Activated T-helper 17 cell treated with anti-CD3 and anti-CD28 coated beads, Interleukin-2, amount 50 U/mL, for 72 hours (primary cell): Measurements from ENCODE around the gene YJEFN3. TPM values are rescaled to one million over a fixed set of nuclear protein-coding genes. Genes with fewer than 3 reads are reported as not detected.
A peak's percentile ranks its signal among the peaks of the same experiment; 100 is the strongest.

Source experiments
- ATAC-seq: fragments of 150-1000 bp; cut with Tn5 transposase; replicated peaks from 2 replicates; pipeline ENCODE4 v1.10.0; 2021; ENCODE audit warnings: mild to moderate bottlenecking, moderate library complexity
- H3K27ac Mint-ChIP-seq: one replicate; pipeline ENCODE4 v1.8.0; 2022; ENCODE audit warnings: mixed read lengths
- H3K27me3 Mint-ChIP-seq: one replicate; pipeline ENCODE4 v1.8.0; 2022; ENCODE audit warnings: mixed read lengths
- H3K36me3 Mint-ChIP-seq: one replicate; pipeline ENCODE4 v1.8.0; 2022; ENCODE audit warnings: low read depth, mild to moderate bottlenecking, mixed read lengths
- H3K4me1 Mint-ChIP-seq: one replicate; pipeline ENCODE4 v1.8.0; 2022; ENCODE audit warnings: mixed read lengths
- H3K4me3 Mint-ChIP-seq: one replicate; pipeline ENCODE4 v1.8.0; 2022; ENCODE audit warnings: mild to moderate bottlenecking, mixed read lengths
- H3K9me3 Mint-ChIP-seq: one replicate; pipeline ENCODE4 v1.8.0; 2022; ENCODE audit warnings: mixed read lengths
- total RNA-seq, 2 donors: library from RNA; stranded (reverse); gene quantifications; one replicate each; pipeline ENCODE4 v1.2.3, GENCODE V29; 2022

The YJEFN3 gene
- total RNA-seq, 2 donors from 2014 or later = 6.7 to 10.3 TPM

- H3K27ac Mint-ChIP-seq = no peak overlapping the region
- no peaks in the 10 kb centered on the region for H3K27me3 Mint-ChIP-seq
- peaks cover 4% of the 10 kb centered on the region for H3K4me1 Mint-ChIP-seq
- H3K4me3 Mint-ChIP-seq = no peak overlapping the region
- peaks cover 72% of the 10 kb centered on the region for H3K36me3 Mint-ChIP-seq
- ATAC-seq = no peak
- H3K9me3 Mint-ChIP-seq = no peaks in the 10 kb centered on the region
Observed at GRCh38 chr19:19505669-19506326, 22.9 kb upstream of the YJEFN3 start.

GRCh38 chr19:19506592-19506991, 22.1 kb upstream of the YJEFN3 start:
- Mint-ChIP-seq H3K4me1 (peaks cover 4% of the 10 kb centered on the region), H3K36me3 (peaks cover 64% of the 10 kb centered on the region), H3K27me3 (no peaks in the 10 kb centered on the region), H3K4me3 (no peak overlapping the region), H3K9me3 (no peaks in the 10 kb centered on the region), H3K27ac (no peak overlapping the region)
- no peak for ATAC-seq

GRCh38 chr19:19507354-19507753, 21.4 kb upstream of the YJEFN3 start:
- no peak for ATAC-seq
- H3K27ac Mint-ChIP-seq = no peak overlapping the region
- H3K36me3 Mint-ChIP-seq = peaks cover 56% of the 10 kb centered on the region
- no peak overlapping the region for H3K4me3 Mint-ChIP-seq
- no peaks in the 10 kb centered on the region for H3K9me3 Mint-ChIP-seq
- H3K4me1 Mint-ChIP-seq = peaks cover 4% of the 10 kb centered on the region
- H3K27me3 Mint-ChIP-seq = no peaks in the 10 kb centered on the region

GRCh38 chr19:19508217-19508616, 20.5 kb upstream of the YJEFN3 start:
- H3K4me1 Mint-ChIP-seq = peaks cover 2% of the 10 kb centered on the region
- no peak overlapping the region for H3K27ac Mint-ChIP-seq
- H3K36me3 Mint-ChIP-seq = peaks cover 48% of the 10 kb centered on the region
- H3K4me3 Mint-ChIP-seq = no peak overlapping the region
- ATAC-seq = no peak
- no peaks in the 10 kb centered on the region for H3K27me3 Mint-ChIP-seq
- H3K9me3 Mint-ChIP-seq = no peaks in the 10 kb centered on the region

- no peak for ATAC-seq
- Mint-ChIP-seq H3K27me3 (no peaks in the 10 kb centered on the region), H3K9me3 (no peaks in the 10 kb centered on the region), H3K4me1 (no peaks in the 10 kb centered on the region), H3K36me3 (peaks cover 26% of the 10 kb centered on the region), H3K27ac (no peak overlapping the region), H3K4me3 (no peak overlapping the region)
Observed at GRCh38 chr19:19510432-19510831, 18.3 kb upstream of the YJEFN3 start.

GRCh38 chr19:19513682-19514081, 15.0 kb upstream of the YJEFN3 start:
- no peak for ATAC-seq
- Mint-ChIP-seq H3K27ac (no peak overlapping the region), H3K27me3 (no peaks in the 10 kb centered on the region), H3K36me3 (peaks cover 5% of the 10 kb centered on the region), H3K4me1 (no peaks in the 10 kb centered on the region), H3K9me3 (no peaks in the 10 kb centered on the region), H3K4me3 (no peak overlapping the region)

GRCh38 chr19:19514215-19514657, 14.5 kb upstream of the YJEFN3 start:
- Mint-ChIP-seq H3K4me3 (no peak overlapping the region), H3K27me3 (no peaks in the 10 kb centered on the region)
- ATAC-seq = no peak

GRCh38 chr19:19514881-19515641, 13.7 kb upstream of the YJEFN3 start, which contains the start of gene TSSK6:
TSSK6 (minus strand) TSS chr19:19515548; CDS start chr19:19515427, 121 bp downstream.
- Mint-ChIP-seq H3K27ac (peak within 1 kb of the TSS; percentile 92), H3K4me1 (no peaks in the 10 kb centered on the region), H3K27me3 (no peaks in the 10 kb centered on the region), H3K4me3 (peak within 1 kb of the TSS; percentile 89), H3K36me3 (peaks cover 18% of the 10 kb centered on the region), H3K9me3 (no peaks in the 10 kb centered on the region)
- no peak for ATAC-seq

More at GRCh38 chr19:19514215-19514657, 14.5 kb upstream of the YJEFN3 start:
- H3K9me3 Mint-ChIP-seq = no peaks in the 10 kb centered on the region
- no peaks in the 10 kb centered on the region for H3K4me1 Mint-ChIP-seq
- H3K36me3 Mint-ChIP-seq = peaks cover 10% of the 10 kb centered on the region
- no peak overlapping the region for H3K27ac Mint-ChIP-seq

GRCh38 chr19:19515642-19516519, 12.8 kb upstream of the YJEFN3 start, which contains the start of gene NDUFA13:
NDUFA13 (plus strand) TSS chr19:19516225; CDS start chr19:19516239, 14 bp downstream.
- Mint-ChIP-seq H3K4me3 (peak within 1 kb of the TSS; percentile 89), H3K27me3 (no peaks in the 10 kb centered on the region), H3K27ac (peak within 1 kb of the TSS; percentile 92), H3K9me3 (no peaks in the 10 kb centered on the region), H3K36me3 (peaks cover 27% of the 10 kb centered on the region), H3K4me1 (peaks cover 3% of the 10 kb centered on the region)
- peak; percentile 96 for ATAC-seq

- H3K27ac Mint-ChIP-seq = peak overlapping the region; percentile 41
- H3K4me1 Mint-ChIP-seq = peaks cover 6% of the 10 kb centered on the region
- no peaks in the 10 kb centered on the region for H3K9me3 Mint-ChIP-seq
- peaks cover 34% of the 10 kb centered on the region for H3K36me3 Mint-ChIP-seq
- H3K4me3 Mint-ChIP-seq = peak overlapping the region; percentile 89
- H3K27me3 Mint-ChIP-seq = no peaks in the 10 kb centered on the region
- ATAC-seq = no peak
Observed at GRCh38 chr19:19517235-19517619, 11.5 kb upstream of the YJEFN3 start.

- no peak for ATAC-seq
- H3K9me3 Mint-ChIP-seq = no peaks in the 10 kb centered on the region
- peaks cover 64% of the 10 kb centered on the region for H3K36me3 Mint-ChIP-seq
- H3K27me3 Mint-ChIP-seq = no peaks in the 10 kb centered on the region
- H3K4me1 Mint-ChIP-seq = peaks cover 6% of the 10 kb centered on the region
- H3K27ac Mint-ChIP-seq = no peak overlapping the region
- H3K4me3 Mint-ChIP-seq = no peak overlapping the region
Observed at GRCh38 chr19:19520989-19521388, 7.7 kb upstream of the YJEFN3 start.

- Mint-ChIP-seq H3K27ac (no peak overlapping the region), H3K36me3 (peaks cover 70% of the 10 kb centered on the region)
Observed at GRCh38 chr19:19523177-19523576, 5.5 kb upstream of the YJEFN3 start.

GRCh38 chr19:19524053-19524452, 4.7 kb upstream of the YJEFN3 start:
- Mint-ChIP-seq H3K4me3 (no peak overlapping the region), H3K9me3 (no peaks in the 10 kb centered on the region), H3K27ac (no peak overlapping the region), H3K27me3 (no peaks in the 10 kb centered on the region), H3K36me3 (peaks cover 71% of the 10 kb centered on the region), H3K4me1 (peaks cover 6% of the 10 kb centered on the region)
- ATAC-seq = no peak

More at GRCh38 chr19:19523177-19523576, 5.5 kb upstream of the YJEFN3 start:
- H3K27me3 Mint-ChIP-seq = no peaks in the 10 kb centered on the region
- H3K4me3 Mint-ChIP-seq = no peak overlapping the region
- peaks cover 6% of the 10 kb centered on the region for H3K4me1 Mint-ChIP-seq
- H3K9me3 Mint-ChIP-seq = no peaks in the 10 kb centered on the region
- no peak for ATAC-seq
